GM23338 (cell line): ENCODE data around the gene LRRC25.

Experiments used
- CREB1 ChIP-seq: fragments of 250-450 bp; sonication (Bioruptor Pico); IDR thresholded peaks from 2 replicates; pipeline ENCODE4 v1.5.0; 2020; ENCODE audit warnings: low read depth, mild to moderate bottlenecking, moderate library complexity
- EZH2phosphoT487 ChIP-seq: fragments of 200-600 bp; sonication (generic); IDR thresholded peaks from one replicate; pipeline ENCODE4 v1.8.1; 2018; ENCODE audit warnings: antibody characterized with exemption; ENCODE audit not compliant: unreplicated experiment
- TF ChIP-seq, protein P1 (sequence below): IDR thresholded peaks from one replicate; pipeline ENCODE4 v1.6.1; 2018; ENCODE audit warnings: antibody characterized with exemption; ENCODE audit not compliant: unreplicated experiment
- TF ChIP-seq, protein P2 (sequence below), 2 experiments: fragments of 200-600 bp in 1 of 2; sonication (generic) in 1 of 2; conservative IDR thresholded peaks; 2 replicates each; pipeline versions ENCODE4 v1.5.1 to v1.6.1; 2016 to 2017; ENCODE audit warnings: antibody characterized with exemption in 2 of 2, low read depth in 2 of 2, mild to moderate bottlenecking in 2 of 2, moderate library complexity in 1 of 2

DNA sequence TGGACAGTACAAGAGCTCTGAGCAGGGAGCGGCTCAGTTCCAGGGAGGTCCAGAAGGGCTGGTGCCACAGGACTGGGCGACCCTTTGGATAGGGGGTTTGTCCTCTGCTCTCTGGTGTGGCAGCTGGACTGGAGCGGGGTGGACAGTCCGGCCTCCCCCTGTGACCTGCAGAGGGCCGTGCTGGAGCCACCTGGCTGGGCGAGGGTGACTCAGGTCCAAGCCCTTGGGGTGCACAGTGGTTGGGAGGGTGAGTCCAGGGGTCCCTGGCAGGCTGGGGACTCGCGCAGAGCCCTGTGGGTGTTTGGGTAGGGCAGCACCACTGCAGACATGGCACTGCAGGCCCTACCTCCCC is 29.0 kb upstream of the LRRC25 start:
- no peak for TF ChIP-seq EZH2phosphoT487
- TF ChIP-seq, protein P1, sequence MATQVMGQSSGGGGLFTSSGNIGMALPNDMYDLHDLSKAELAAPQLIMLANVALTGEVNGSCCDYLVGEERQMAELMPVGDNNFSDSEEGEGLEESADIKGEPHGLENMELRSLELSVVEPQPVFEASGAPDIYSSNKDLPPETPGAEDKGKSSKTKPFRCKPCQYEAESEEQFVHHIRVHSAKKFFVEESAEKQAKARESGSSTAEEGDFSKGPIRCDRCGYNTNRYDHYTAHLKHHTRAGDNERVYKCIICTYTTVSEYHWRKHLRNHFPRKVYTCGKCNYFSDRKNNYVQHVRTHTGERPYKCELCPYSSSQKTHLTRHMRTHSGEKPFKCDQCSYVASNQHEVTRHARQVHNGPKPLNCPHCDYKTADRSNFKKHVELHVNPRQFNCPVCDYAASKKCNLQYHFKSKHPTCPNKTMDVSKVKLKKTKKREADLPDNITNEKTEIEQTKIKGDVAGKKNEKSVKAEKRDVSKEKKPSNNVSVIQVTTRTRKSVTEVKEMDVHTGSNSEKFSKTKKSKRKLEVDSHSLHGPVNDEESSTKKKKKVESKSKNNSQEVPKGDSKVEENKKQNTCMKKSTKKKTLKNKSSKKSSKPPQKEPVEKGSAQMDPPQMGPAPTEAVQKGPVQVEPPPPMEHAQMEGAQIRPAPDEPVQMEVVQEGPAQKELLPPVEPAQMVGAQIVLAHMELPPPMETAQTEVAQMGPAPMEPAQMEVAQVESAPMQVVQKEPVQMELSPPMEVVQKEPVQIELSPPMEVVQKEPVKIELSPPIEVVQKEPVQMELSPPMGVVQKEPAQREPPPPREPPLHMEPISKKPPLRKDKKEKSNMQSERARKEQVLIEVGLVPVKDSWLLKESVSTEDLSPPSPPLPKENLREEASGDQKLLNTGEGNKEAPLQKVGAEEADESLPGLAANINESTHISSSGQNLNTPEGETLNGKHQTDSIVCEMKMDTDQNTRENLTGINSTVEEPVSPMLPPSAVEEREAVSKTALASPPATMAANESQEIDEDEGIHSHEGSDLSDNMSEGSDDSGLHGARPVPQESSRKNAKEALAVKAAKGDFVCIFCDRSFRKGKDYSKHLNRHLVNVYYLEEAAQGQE: no peak
- TF ChIP-seq CREB1 (CRISPR knock-in tag): no peak
- TF ChIP-seq, protein P2, sequence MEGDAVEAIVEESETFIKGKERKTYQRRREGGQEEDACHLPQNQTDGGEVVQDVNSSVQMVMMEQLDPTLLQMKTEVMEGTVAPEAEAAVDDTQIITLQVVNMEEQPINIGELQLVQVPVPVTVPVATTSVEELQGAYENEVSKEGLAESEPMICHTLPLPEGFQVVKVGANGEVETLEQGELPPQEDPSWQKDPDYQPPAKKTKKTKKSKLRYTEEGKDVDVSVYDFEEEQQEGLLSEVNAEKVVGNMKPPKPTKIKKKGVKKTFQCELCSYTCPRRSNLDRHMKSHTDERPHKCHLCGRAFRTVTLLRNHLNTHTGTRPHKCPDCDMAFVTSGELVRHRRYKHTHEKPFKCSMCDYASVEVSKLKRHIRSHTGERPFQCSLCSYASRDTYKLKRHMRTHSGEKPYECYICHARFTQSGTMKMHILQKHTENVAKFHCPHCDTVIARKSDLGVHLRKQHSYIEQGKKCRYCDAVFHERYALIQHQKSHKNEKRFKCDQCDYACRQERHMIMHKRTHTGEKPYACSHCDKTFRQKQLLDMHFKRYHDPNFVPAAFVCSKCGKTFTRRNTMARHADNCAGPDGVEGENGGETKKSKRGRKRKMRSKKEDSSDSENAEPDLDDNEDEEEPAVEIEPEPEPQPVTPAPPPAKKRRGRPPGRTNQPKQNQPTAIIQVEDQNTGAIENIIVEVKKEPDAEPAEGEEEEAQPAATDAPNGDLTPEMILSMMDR (conservative IDR thresholded peaks at IDR 0.05; ENCODE audit: low read depth in 2 of 2): no peak
